OCI-LY7 (cell line): ENCODE results near the gene SPAG16.

Experiments
- CTCF ChIP-seq: fragments of 200-600 bp; sonication (generic); conservative IDR thresholded peaks from 2 replicates; pipeline ENCODE4 v1.5.1; 2014; ENCODE audit warnings: mild to moderate bottlenecking, antibody characterized with exemption, low read length, moderate library complexity, mixed read lengths
- EZH2phosphoT487 ChIP-seq: fragments of 200-600 bp; sonication (generic); IDR thresholded peaks from 2 replicates; pipeline ENCODE4 v1.6.1; 2018; ENCODE audit warnings: low read depth, borderline replicate concordance, mild to moderate bottlenecking, mixed run types, antibody characterized with exemption, low read length, moderate library complexity, mixed read lengths

GRCh38 chr2:213290501-213290900, 6.2 kb downstream of the SPAG16 start:
- TF ChIP-seq CTCF: no peak
- no peak for TF ChIP-seq EZH2phosphoT487
